Psoas muscle (tissue), 8 donors: ENCODE data around the gene CCDC18. TPM values are rescaled to one million over a fixed set of nuclear protein-coding genes. Genes with fewer than 3 reads are reported as not detected.

ENCODE experiments used
- ATAC-seq, 4 donors: fragments of 200-7000 bp; cut with Tn5 transposase; one replicate each; pipeline ENCODE4 v1.9.1; 2020; ENCODE audit warnings: moderate library complexity in 3 of 4, mild to moderate bottlenecking in 2 of 4
- DNase-seq, 2 donors: peaks; one replicate each; pipeline ENCODE4 v3.0.0-alpha.2; 2020
- H3K27ac ChIP-seq: fragments of 200-600 bp; one replicate; pipeline ENCODE4 v1.8.0; 2022
- H3K27me3 ChIP-seq, 3 donors: fragments of 200-600 bp in 1 of 3; one replicate each; pipeline versions ENCODE4 v1.6.1 to v1.8.0; 2013 to 2022; ENCODE audit warnings: low read length in 2 of 3, mild to moderate bottlenecking in 2 of 3, moderate library complexity in 1 of 3; ENCODE audit not compliant: insufficient read depth in 3 of 3
- H3K36me3 ChIP-seq, 2 donors: fragments of 200-600 bp in 1 of 2; one replicate each; pipeline versions ENCODE4 v1.6.1 to v1.8.0; 2013 to 2022; ENCODE audit warnings: low read depth in 1 of 2, mild to moderate bottlenecking in 1 of 2, moderate library complexity in 1 of 2; ENCODE audit not compliant: insufficient read depth in 1 of 2
- H3K4me1 ChIP-seq: fragments of 200-600 bp; one replicate; pipeline ENCODE4 v1.8.0; 2022
- H3K4me3 ChIP-seq: fragments of 200-600 bp; one replicate; pipeline ENCODE4 v1.8.0; 2022; ENCODE audit warnings: mild to moderate bottlenecking
- H3K9me3 ChIP-seq: fragments of 200-600 bp; one replicate; pipeline ENCODE4 v1.8.0; 2022
- WGBS, 3 donors: extraction: QIAGEN DNeasy Blood & Tissue Kit; methylation state at CpG; one replicate each; pipeline versions ENCODE4 v1.1.6 to v1.1.7; 2013; 5-methylcytosine and 5-hydroxymethylcytosine counted together
- intact Hi-C, 2 donors: fragments of 100-400 bp; cut with DNase I; formaldehyde crosslinking; loops; one replicate each; pipeline versions ENCODE4 v1.11.0 to v1.14.2; 2022
- polyA plus RNA-seq, 3 donors: library from polyadenylated mRNA; stranded (reverse); fragments of 200-250 nt; gene quantifications; one replicate each; pipeline ENCODE4 v1.2.3, GENCODE V29; 2013
- total RNA-seq, 4 donors: library from RNA; stranded (reverse); fragmentation: NEBNext Ultra II Directional in 2 of 4; extraction: Animal tissue kit (Norgen Biotek cat#: 25700) in 2 of 4; gene quantifications; one replicate each; pipeline versions ENCODE4 v1.2.1 to v1.2.4, GENCODE V29; 2021 to 2023
- TF ChIP-seq, protein P1 (sequence below): fragments of 200-600 bp; IDR thresholded peaks from one replicate; pipeline ENCODE4 v1.8.0; 2022; ENCODE audit warnings: antibody characterized with exemption
- donor health status: healthy with polysubstance abuse.
- donor health status: DM: no; HTN: no; CAD: no; lungs with moderate emphysema.
- donor health status: Bipolar disorder and iron deficiency.
- donor health status: healthy.
- donor health status: DM: yes; HTN: yes; CAD: no.
- donor health status: DM: no; HTN: no; CAD: no.
- donor health status: DM: no; HTN: no; CAD: no.
- donor health status: DM: yes; HTN: yes; CAD: no.

The CCDC18 gene
- total and polyA plus RNA-seq, 7 donors: 3.1 to 4.6 (median 4.0) TPM

DNA sequence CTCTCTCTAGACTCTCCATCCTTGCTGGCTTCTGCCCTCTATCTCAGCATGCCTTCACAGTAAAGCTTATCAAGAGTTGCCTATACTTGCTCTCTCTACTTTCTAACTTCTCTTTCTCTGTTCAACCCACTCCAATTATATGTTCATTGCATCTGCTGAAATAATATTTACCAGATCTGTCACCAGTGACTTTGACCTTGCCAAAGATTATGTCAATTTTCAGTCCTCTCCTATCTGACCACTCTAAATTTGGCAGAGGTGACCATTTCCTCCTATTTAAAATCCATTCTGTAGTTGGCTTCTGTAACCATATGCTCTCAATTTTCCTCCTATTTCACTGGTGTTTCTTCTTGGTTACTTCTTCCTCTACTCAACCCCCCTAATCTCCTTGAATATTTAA is 126.4 kb downstream of the CCDC18 start:
- TF ChIP-seq, protein P1, sequence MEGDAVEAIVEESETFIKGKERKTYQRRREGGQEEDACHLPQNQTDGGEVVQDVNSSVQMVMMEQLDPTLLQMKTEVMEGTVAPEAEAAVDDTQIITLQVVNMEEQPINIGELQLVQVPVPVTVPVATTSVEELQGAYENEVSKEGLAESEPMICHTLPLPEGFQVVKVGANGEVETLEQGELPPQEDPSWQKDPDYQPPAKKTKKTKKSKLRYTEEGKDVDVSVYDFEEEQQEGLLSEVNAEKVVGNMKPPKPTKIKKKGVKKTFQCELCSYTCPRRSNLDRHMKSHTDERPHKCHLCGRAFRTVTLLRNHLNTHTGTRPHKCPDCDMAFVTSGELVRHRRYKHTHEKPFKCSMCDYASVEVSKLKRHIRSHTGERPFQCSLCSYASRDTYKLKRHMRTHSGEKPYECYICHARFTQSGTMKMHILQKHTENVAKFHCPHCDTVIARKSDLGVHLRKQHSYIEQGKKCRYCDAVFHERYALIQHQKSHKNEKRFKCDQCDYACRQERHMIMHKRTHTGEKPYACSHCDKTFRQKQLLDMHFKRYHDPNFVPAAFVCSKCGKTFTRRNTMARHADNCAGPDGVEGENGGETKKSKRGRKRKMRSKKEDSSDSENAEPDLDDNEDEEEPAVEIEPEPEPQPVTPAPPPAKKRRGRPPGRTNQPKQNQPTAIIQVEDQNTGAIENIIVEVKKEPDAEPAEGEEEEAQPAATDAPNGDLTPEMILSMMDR: no peak
- Histone ChIP-seq H3K4me1 (no peaks in the 10 kb centered on the region), H3K27me3 (no peaks in the 10 kb centered on the region), H3K4me3 (no peak overlapping the region), H3K27ac (no peak overlapping the region), H3K36me3 (no peaks in the 10 kb centered on the region), H3K9me3 (no peaks in the 10 kb centered on the region)
- no peak for DNase-seq
- ATAC-seq: no peak
- intact Hi-C loops: loop anchor here (10.0 kb wide), 1 partner anchor 128 kb away; no protein-coding TSS in a partner anchor

DNA sequence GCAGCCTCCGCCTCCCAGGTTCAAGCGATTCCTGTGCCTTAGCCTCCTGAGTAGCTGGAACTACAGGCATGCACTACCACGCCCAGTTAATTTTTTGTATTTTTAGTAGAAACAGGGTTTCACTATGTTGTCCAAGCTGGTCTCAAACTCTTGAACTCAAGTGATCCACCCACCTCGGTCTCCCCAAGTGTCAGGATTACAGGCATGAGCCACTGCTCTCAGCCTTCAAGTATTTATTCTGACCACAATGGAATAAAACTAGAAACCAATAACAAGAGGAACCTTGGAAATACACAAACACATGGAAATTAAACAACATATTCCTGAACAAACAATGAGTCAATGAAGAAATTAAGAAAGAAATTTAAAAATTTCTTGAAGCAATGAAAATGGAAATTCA is 132.5 kb downstream of the CCDC18 start:
- no peak for ATAC-seq
- 74 to 84% (median 74%) methylated on average over 4 of the region's 4 CpGs for WGBS, 3 donors
- intact Hi-C loops: no loop called here

DNA sequence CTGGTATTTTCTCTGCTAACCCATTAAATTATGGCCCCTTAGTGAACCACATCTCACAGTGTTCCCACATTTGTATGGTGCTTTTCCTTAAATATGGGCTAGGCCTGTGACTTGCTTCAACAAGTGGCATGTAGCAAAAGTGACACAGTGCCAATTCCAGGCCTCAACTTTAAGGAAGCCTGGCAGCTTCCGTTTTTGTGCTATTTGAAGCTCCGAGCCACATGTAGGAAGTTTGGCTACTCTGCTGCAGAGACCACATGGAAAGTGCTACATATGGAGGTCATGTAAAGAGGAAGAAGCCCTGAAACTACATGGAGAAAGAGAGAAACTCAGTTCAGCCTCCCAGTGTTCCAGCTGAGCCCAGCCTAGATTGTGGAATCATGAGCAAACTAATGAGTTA is 136.7 kb downstream of the CCDC18 start:
- no peaks in the 10 kb centered on the region for H3K4me1 ChIP-seq
- DNase-seq: peak in 1 of 2 donors; percentile 18
- intact Hi-C loops: no loop called here

More for the DNA sequence above, 132.5 kb downstream of the CCDC18 start:
- DNase-seq: no peak
- TF ChIP-seq, protein P1: no peak
- Histone ChIP-seq H3K27ac (no peak overlapping the region), H3K36me3 (no peaks in the 10 kb centered on the region), H3K4me1 (no peaks in the 10 kb centered on the region), H3K27me3 (no peaks in the 10 kb centered on the region), H3K9me3 (no peaks in the 10 kb centered on the region), H3K4me3 (no peak overlapping the region)

DNA sequence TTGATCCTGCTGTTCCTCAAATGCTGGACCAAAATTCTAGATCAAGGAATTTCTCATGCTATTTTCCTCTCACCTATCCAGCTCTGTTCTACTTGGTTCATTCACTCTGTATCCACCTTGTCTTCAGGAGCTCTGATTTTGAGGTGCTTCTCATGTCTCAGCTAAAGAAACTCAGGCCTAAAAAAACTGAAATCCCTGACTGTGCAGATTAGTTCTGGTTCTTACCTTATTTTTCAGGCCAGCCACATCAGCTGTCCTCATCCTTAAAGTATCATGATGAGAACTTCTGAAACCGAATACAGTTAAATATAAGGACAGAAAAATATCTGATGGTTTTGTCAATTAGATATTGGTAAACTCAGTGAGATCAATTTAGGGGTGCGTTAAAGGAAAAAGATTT is 137.4 kb downstream of the CCDC18 start:
- TF ChIP-seq, protein P1: no peak
- H3K4me3 ChIP-seq: no peak overlapping the region
- no peaks in the 10 kb centered on the region for H3K9me3 ChIP-seq
- H3K27ac ChIP-seq: no peak overlapping the region
- DNase-seq: no peak
- H3K36me3 ChIP-seq: no peaks in the 10 kb centered on the region
- no peaks in the 10 kb centered on the region for H3K27me3 ChIP-seq
- 86 to 96% (median 93%) methylated on average over 2 of the region's 2 CpGs for WGBS, 3 donors
- intact Hi-C loops: no loop called here
- no peak for ATAC-seq
- H3K4me1 ChIP-seq: no peaks in the 10 kb centered on the region

More for the DNA sequence above, 136.7 kb downstream of the CCDC18 start:
- H3K9me3 ChIP-seq: no peaks in the 10 kb centered on the region
- no peaks in the 10 kb centered on the region for H3K36me3 ChIP-seq
- H3K4me3 ChIP-seq: no peak overlapping the region
- TF ChIP-seq, protein P1: no peak
- ATAC-seq: no peak
- no peak overlapping the region for H3K27ac ChIP-seq
- 34 to 44% (median 36%) methylated on average over 2 of the region's 2 CpGs for WGBS, 3 donors
- no peaks in the 10 kb centered on the region for H3K27me3 ChIP-seq

DNA sequence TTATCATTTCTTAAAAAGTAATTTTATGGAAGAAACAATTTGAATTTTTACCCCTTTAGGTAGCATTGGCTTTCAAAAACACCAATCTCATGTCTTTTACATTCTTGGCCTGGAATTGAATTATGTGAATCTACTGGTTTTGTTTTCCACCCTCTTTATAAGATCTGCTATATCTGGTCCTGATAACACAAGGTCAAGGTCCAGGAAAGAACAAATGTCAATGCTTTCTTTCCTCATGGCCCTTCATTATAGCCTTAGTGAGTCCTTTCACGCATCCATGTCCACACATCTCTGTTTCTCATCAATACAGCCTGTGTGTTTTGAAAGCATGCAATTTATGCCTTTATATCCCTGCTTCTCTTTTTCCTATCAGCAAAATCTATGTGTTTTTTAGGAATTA is 141.2 kb downstream of the CCDC18 start:
- ATAC-seq: no peak
- 95 to 97% (median 97%) methylated on average over 1 of the region's 1 CpG for WGBS, 3 donors
- TF ChIP-seq, protein P1: no peak

More for the DNA sequence above, 141.2 kb downstream of the CCDC18 start:
- Histone ChIP-seq H3K4me1 (no peaks in the 10 kb centered on the region), H3K27me3 (no peaks in the 10 kb centered on the region), H3K4me3 (no peak overlapping the region), H3K36me3 (no peaks in the 10 kb centered on the region), H3K27ac (no peak overlapping the region), H3K9me3 (no peaks in the 10 kb centered on the region)
- DNase-seq: no peak
- intact Hi-C loops: no loop called here
